ENCODE results near the gene CLN5.
"Not testable (repeated sequence)": the region's sequence is repeated elsewhere in the genome, so short reads cannot be mapped to it uniquely, and the experiment has no call there.

The CLN5 gene

DNA sequence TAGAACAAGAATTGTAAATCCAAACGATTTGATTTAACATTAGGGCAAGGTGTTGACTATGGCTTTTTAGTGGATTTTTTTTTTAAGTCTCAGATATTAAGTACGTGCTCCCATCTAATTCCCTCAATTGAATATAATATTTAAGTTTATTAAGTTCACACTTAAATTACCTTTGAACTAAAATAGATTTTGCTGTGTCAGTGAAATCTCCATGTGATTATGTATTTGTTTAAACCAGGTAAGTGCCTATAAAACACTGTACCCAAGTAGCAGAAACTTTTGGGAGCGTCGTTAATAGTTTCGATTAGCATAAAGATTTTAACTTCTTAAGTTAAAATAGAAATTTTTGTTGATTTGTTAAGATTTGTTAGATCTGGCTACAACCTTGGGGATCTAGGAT, 1.6 kb downstream of the CLN5 start:
- no peaks in the 10 kb centered on the region for H3K9me3 Mint-ChIP-seq
- H3K27me3 Mint-ChIP-seq: no peaks in the 10 kb centered on the region
- peak overlapping the region; percentile 99 for H3K27ac Mint-ChIP-seq
- peaks cover 45% of the 10 kb centered on the region for H3K4me1 Mint-ChIP-seq (ENCODE audit: low read depth)
- H3K4me3 Mint-ChIP-seq: peak overlapping the region; percentile 93
- no peak for DNase-seq
- H3K36me3 Mint-ChIP-seq (ENCODE audit: low read depth): peaks cover 44% of the 10 kb centered on the region

DNA sequence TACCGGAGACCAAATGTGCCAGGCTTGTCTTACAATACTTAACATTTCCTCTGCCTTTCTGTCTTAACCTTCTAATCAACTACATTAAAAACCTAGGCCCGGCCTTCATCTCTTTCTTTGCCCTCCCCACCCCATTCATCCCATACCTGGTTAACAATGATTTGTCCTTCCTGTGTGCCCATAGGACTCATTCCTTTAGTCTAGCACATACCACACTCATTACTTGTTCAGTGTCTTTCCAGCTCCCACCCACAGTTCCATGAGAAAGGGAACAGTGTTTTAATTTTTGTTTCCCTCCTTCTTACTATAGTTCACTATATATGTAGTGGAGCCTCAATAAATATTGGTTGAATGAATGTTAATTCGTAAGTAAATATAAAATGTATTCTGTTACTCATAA, 2.4 kb downstream of the CLN5 start:
- no peaks in the 10 kb centered on the region for H3K9me3 Mint-ChIP-seq
- peak overlapping the region; percentile 9 for H3K4me3 Mint-ChIP-seq
- no peak for DNase-seq
- H3K4me1 Mint-ChIP-seq (ENCODE audit: low read depth): peaks cover 47% of the 10 kb centered on the region
- H3K36me3 Mint-ChIP-seq (ENCODE audit: low read depth): peaks cover 52% of the 10 kb centered on the region
- peak overlapping the region; percentile 35 for H3K27ac Mint-ChIP-seq
- H3K27me3 Mint-ChIP-seq: no peaks in the 10 kb centered on the region

DNA sequence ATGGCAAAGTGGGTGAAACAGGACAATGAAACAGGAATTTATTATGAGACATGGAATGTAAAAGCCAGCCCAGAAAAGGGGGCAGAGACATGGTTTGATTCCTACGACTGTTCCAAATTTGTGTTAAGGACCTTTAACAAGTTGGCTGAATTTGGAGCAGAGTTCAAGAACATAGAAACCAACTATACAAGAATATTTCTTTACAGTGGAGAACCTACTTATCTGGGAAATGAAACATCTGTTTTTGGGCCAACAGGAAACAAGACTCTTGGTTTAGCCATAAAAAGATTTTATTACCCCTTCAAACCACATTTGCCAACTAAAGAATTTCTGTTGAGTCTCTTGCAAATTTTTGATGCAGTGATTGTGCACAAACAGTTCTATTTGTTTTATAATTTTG, 8.6 kb downstream of the CLN5 start:
- Mint-ChIP-seq H3K4me3 (no peak overlapping the region), H3K9me3 (no peaks in the 10 kb centered on the region), H3K27ac (peak overlapping the region; percentile 39), H3K27me3 (no peaks in the 10 kb centered on the region), H3K4me1 (ENCODE audit: low read depth) (peaks cover 42% of the 10 kb centered on the region), H3K36me3 (ENCODE audit: low read depth) (peaks cover 81% of the 10 kb centered on the region)
- DNase-seq: no peak

DNA sequence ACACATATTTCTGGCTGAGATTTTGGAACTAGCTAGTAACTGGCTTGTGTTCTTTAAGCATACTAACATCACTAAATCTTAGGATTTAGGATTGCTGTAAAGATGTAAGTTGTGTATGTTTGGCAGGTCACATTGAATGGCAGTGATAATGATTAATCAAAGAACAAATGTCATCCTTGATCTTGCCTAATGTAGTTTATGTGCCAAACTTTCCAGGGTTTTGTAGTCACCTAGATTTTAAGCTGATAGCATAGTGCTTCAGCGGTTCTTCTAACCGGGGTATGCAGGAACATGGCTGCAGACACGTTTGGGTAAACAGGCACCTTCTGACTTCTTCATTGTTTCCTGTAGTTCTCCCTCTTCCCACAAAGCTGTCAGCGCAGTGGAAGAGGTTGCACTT, 9.7 kb downstream of the CLN5 start:
- peak overlapping the region; percentile 85 for H3K27ac Mint-ChIP-seq
- DNase-seq: no peak
- H3K4me3 Mint-ChIP-seq: no peak overlapping the region
- peaks cover 74% of the 10 kb centered on the region for H3K36me3 Mint-ChIP-seq (ENCODE audit: low read depth)
- H3K27me3 Mint-ChIP-seq: no peaks in the 10 kb centered on the region
- H3K9me3 Mint-ChIP-seq: no peaks in the 10 kb centered on the region
- peaks cover 44% of the 10 kb centered on the region for H3K4me1 Mint-ChIP-seq (ENCODE audit: low read depth)

DNA sequence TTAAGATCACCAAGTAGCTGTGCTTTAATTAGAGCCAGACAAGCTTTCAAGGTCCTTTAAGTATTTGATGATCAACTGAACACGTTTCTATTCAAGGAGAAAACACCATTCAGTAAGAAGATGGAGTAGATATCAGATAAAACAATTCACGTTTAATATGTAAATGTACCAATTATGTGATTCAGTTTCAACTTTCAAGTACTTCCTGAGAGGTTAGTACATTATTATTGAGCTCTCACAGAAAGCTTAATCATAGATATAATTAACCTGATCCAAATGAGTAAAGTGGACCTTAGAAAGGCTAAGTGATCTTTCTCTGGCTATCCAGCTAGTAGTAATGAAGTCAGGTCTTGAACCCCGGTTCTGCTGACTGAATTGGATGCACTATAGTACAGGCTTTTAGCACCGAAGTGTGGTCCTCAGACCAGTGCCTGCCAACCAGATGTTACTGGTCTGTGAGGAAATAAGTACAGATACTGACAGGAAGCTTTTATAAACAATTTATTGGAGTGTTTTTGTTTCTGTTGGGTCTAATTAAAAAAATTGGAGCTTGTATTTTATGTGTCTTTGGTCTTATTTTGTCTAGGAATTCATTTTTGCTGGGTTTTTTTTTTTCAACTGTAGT, 10.2 kb downstream of the CLN5 start:
- Mint-ChIP-seq H3K4me3 (no peak overlapping the region), H3K36me3 (ENCODE audit: low read depth) (peaks cover 72% of the 10 kb centered on the region), H3K27ac (peak overlapping the region; percentile 85), H3K27me3 (no peaks in the 10 kb centered on the region), H3K9me3 (no peaks in the 10 kb centered on the region), H3K4me1 (ENCODE audit: low read depth) (peaks cover 44% of the 10 kb centered on the region)
- DNase-seq: no peak

DNA sequence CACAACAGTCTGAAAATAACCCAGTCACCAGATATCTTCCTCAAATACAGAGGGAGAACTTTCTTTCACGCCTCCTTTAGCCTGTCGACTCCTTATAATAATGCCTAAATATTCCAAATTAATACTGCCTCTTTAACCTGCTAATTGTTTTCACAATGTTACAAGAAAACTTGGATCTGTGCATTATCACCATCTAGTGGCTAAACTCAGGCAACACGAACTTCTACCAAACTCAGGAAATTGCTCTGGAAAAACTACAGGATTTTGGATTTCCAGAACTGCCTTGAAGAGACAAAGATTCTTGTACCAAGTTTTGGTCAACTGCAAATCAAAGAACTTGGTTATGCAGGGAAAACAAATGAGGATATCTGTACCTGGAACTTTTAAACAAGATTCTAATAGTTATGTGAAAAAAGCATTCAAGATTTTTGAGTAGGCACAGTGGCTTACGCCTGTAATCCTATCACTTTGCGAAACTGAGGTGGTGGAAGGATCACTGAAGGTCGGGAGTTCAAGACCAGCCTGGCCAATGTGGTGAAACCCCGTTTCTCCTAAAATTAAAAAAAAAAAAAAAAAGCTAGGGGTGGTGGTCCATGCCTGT, 10.8 kb downstream of the CLN5 start:
- Mint-ChIP-seq H3K4me3 (no peak overlapping the region), H3K36me3 (ENCODE audit: low read depth) (peaks cover 72% of the 10 kb centered on the region), H3K27ac (peak overlapping the region; percentile 61), H3K9me3 (no peaks in the 10 kb centered on the region), H3K27me3 (no peaks in the 10 kb centered on the region), H3K4me1 (ENCODE audit: low read depth) (peaks cover 49% of the 10 kb centered on the region)
- DNase-seq: no peak

DNA sequence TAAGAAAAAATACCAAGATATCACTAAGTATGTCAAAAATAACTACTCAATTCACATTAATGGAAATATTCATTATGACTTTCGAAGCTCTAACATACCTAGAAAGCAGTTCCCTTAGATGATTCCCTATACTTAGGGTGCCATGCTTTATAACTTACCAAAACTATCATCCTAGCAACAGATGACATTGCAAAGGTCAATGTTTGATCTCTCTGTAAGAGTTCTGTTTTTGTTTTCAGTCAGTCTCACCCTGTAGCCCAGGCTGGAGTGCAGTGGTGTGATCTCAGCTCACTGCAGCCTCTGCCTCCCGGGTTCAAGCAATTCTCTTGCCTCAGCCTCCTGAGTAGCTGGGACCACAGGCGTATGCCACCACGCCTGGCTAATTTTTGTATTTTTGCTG, 16.5 kb downstream of the CLN5 start:
- DNase-seq, H3K9me3 Mint-ChIP-seq, H3K4me3 Mint-ChIP-seq, H3K27me3 Mint-ChIP-seq: not testable (repeated sequence)
- Mint-ChIP-seq H3K4me1 (ENCODE audit: low read depth) (peaks cover 50% of the 10 kb centered on the region), H3K36me3 (ENCODE audit: low read depth) (peaks cover 82% of the 10 kb centered on the region), H3K27ac (peak overlapping the region; percentile 80)

DNA sequence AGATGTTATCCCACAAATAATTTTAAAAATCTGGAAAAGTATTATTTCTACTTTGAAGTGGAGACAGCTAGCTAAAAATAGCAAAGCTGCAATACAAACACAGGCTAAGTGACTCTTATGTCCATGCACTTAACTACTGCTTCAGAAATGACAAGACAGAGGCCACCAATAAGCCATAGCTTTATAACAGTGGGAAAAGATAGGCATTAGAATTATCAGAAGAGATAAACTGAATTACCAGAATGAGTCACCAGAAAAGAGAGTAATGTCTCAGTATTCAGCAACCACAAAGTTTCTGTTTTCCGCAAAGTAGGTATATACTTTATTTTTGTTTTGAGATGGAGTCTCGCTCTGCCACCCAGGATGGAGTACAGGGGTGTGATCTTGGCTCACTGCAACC, 17.1 kb downstream of the CLN5 start:
- Mint-ChIP-seq H3K27ac (peak overlapping the region; percentile 80), H3K36me3 (ENCODE audit: low read depth) (peaks cover 83% of the 10 kb centered on the region), H3K4me1 (ENCODE audit: low read depth) (peaks cover 54% of the 10 kb centered on the region), H3K4me3 (no peak overlapping the region), H3K9me3 (no peaks in the 10 kb centered on the region), H3K27me3 (no peaks in the 10 kb centered on the region)
- no peak for DNase-seq

DNA sequence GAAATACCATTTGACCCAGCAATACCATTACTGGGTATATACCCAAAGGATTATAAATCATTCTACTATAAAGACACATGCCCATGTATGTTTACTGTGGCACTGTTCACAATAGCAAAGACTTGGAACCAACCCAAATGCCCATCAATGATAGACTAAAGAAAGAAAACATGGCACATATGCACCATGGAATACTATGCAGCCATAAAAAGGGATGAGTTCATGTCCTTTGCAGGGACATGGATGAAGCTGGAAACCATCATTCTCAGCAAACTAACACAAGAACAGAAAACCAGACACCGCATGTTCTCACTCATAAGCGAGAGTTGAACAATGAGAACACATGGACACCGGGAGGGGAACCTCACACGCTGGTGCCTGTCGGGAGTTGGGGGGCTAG, 17.8 kb downstream of the CLN5 start:
- Mint-ChIP-seq H3K27ac (peak overlapping the region; percentile 80), H3K4me1 (ENCODE audit: low read depth) (peaks cover 55% of the 10 kb centered on the region), H3K36me3 (ENCODE audit: low read depth) (peaks cover 83% of the 10 kb centered on the region)
- H3K9me3 Mint-ChIP-seq, H3K4me3 Mint-ChIP-seq, H3K27me3 Mint-ChIP-seq, DNase-seq: not testable (repeated sequence)

DNA sequence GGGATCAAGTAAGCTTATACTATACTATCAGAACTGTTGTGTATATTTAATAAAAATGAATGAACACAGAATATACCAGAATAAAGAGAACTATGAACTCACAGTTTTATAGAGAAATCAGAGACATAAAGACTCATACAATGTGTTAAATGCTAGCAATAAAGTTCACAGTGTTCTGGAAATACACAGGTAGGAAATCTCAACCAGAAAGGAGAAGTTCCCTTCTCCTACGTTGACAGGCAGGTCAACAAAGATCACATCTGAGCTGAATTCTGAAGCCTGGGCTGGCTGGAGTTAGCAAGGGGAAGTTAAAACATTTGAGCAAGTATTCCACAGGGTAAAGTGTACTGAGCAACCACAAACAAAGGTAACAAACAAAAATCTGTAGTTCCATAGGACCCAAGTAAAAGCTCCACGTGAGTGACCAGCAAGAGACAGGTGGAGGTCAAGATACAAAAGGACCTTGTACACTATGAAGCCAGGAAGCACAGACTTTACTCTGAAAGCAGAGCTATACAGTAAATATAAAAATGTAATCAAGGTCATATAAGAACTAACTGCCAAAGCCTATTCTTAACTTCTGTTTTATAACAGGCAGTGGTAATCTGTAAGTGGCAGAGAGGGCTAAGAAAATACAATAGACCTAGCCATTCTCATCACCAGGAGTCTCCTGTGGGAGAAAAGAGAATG, 22.1 kb downstream of the CLN5 start:
- peaks cover 96% of the 10 kb centered on the region for H3K36me3 Mint-ChIP-seq (ENCODE audit: low read depth)
- H3K27me3 Mint-ChIP-seq: no peaks in the 10 kb centered on the region
- DNase-seq: no peak
- H3K9me3 Mint-ChIP-seq: no peaks in the 10 kb centered on the region
- H3K27ac Mint-ChIP-seq: peak overlapping the region; percentile 69
- peaks cover 56% of the 10 kb centered on the region for H3K4me1 Mint-ChIP-seq (ENCODE audit: low read depth)
- H3K4me3 Mint-ChIP-seq: no peak overlapping the region

DNA sequence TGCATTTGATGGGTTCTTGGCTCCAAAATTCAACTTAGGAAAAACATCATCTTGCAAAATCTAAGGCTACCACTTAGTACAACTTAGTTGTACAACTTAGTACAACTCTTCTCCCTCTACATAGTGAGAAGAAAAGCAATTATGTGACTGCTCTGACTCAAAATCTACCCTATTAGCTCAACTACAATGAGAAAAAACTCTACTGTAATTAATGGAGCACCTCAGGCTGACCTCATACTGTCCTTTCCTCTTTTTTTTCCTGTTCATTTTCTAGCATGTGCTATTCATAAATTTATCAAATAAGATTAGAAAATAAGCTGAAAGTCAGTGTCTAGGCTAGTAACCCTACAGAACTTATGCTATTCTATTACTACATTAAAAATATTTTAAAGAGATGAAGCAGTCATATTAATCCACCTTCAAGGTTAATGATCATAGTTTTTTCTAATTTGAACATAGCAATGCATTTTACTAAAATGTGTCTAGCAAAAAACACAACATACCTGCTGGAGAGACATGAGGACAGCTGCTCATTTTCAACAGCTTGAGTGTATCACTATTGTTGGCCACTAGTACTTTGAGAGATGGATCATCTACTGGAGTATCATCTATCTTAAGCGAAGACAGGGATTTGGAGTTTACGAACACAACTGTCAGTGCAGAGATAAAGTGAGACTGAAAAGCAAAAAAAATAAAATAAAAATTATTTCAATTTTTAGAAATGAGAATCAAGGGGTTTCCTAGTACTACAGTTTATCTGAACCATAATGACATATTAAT, 23.2 kb downstream of the CLN5 start:
- Mint-ChIP-seq H3K27ac (peak overlapping the region; percentile 63), H3K27me3 (no peaks in the 10 kb centered on the region), H3K4me1 (ENCODE audit: low read depth) (peaks cover 55% of the 10 kb centered on the region)

DNA sequence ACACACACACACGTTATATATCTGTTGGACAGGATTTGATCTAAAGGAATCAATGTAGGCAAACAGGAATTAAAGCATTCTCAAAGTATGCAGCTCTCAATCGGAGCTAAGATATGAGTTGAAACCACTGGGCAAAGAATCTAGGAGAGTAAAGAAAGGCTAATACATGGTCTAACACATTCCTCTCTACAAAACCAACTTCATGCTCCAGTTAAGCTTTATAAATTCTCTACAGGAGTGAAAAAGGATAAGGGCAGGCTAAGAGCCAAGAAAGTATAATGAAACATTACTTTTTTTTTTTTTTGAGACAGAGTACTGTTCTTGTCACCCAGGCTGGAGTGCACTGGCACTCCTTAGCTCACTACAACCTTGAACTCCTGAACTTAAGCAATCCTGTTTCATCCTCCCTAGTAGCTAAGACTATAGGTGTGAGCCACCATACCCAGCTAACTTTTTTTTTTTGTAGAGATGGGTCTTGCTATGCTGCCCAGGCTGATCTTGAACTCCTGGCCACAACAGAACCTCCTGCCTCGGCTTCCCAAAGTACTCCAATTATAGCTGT, 24.5 kb downstream of the CLN5 start:
- Mint-ChIP-seq H3K36me3 (ENCODE audit: low read depth) (peaks cover 91% of the 10 kb centered on the region), H3K4me1 (ENCODE audit: low read depth) (peaks cover 62% of the 10 kb centered on the region), H3K9me3 (no peaks in the 10 kb centered on the region), H3K27ac (peak overlapping the region; percentile 19), H3K27me3 (no peaks in the 10 kb centered on the region), H3K4me3 (no peak overlapping the region)
- no peak for DNase-seq

More for the DNA sequence above, 23.2 kb downstream of the CLN5 start:
- DNase-seq: no peak
- H3K4me3 Mint-ChIP-seq: no peak overlapping the region
- H3K36me3 Mint-ChIP-seq (ENCODE audit: low read depth): peaks cover 95% of the 10 kb centered on the region
- H3K9me3 Mint-ChIP-seq: no peaks in the 10 kb centered on the region

DNA sequence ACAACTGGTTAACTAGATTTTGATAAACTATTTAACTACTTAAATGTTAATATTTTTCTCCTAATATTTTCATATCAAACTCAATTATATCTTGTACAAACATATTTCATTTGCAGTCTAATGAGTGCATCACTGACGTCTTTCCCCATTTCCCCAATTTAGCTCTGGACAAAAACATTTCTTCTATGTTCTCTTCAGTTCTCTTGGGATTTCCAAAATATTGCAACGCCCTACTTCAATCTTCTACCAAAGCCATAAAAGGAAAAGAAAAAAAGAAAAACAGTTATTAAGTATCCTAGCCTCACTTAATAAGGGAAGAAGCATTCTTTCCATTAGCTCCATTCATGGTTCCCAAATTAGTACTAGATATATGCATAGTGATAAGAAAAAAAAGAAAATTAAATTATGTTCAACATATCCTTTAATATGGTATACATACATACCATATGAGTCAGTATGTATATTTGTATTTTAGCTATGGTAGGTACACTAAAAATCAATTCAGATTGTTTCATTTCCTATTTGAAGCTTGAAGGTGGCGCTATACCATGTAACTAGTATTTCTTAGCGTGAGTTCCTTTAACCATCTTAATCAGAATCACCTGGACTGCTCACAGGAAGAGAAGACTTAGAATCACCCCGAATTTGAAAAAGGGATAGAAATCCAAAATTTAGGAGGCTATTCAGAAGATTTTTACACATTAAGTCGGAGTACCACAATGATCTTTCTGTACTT, 25.2 kb downstream of the CLN5 start:
- DNase-seq: no peak
- Mint-ChIP-seq H3K27ac (peak overlapping the region; percentile 63), H3K27me3 (no peaks in the 10 kb centered on the region), H3K4me3 (no peak overlapping the region), H3K4me1 (ENCODE audit: low read depth) (peaks cover 67% of the 10 kb centered on the region), H3K9me3 (no peaks in the 10 kb centered on the region), H3K36me3 (ENCODE audit: low read depth) (peaks cover 91% of the 10 kb centered on the region)

DNA sequence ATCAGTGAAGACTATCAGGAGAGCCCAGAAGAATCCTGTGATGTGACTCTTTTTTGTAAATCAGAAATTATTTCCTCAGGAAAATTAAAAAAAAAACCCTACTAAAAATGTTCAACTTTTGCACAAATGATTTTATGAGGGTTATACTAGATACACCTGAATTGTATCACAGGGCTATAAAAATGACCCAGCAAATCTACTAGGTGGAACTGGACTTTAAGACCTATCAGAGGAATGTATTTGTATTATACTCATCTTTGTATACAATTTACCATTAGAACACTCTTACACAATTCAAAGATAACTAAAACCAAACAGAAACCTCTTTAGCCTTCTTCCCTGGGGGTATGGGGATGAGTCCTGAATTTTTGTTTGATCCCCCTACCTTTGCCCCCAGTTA, 27.9 kb downstream of the CLN5 start:
- H3K36me3 Mint-ChIP-seq (ENCODE audit: low read depth): peaks cover 81% of the 10 kb centered on the region
- H3K27me3 Mint-ChIP-seq: no peaks in the 10 kb centered on the region
- H3K4me1 Mint-ChIP-seq (ENCODE audit: low read depth): peaks cover 75% of the 10 kb centered on the region
- no peak overlapping the region for H3K4me3 Mint-ChIP-seq
- no peaks in the 10 kb centered on the region for H3K9me3 Mint-ChIP-seq
- peak overlapping the region; percentile 67 for H3K27ac Mint-ChIP-seq
- DNase-seq: no peak

All from activated T-cell treated with anti-CD3 and anti-CD28 coated beads, Interleukin-2, amount 50 U/mL, for 24 hours (primary cell).